ENCODE results near the gene ECHS1. TPM values are rescaled to one million over a fixed set of nuclear protein-coding genes. Genes with fewer than 3 reads are reported as not detected.
"Not testable (repeated sequence)": the region's sequence is repeated elsewhere in the genome, so short reads cannot be mapped to it uniquely, and the experiment has no call there.

ECHS1 gene
- total RNA-seq, 2 experiments from 2014 or later, result 47.0 to 48.5 TPM

GRCh38 chr10:133329491-133330202 is 43.5 kb downstream of the ECHS1 start:
- H3K4me1 Mint-ChIP-seq (ENCODE audit: low read depth), result peaks cover 14% of the 10 kb centered on the region

GRCh38 chr10:133328358-133329343 is 44.5 kb downstream of the ECHS1 start:
- peaks cover 13% of the 10 kb centered on the region for H3K4me1 Mint-ChIP-seq (ENCODE audit: low read depth)
- ChIA-PET CTCF (interaction anchor here (0.7 to 2.2 kb wide), 29 partner anchors 8 to 270 kb away, joined by 3 to 14 read pairs (median 4); partner anchors contain the start of genes ADAM8, ECHS1 and PRAP1), POLR2A (interaction anchor here (1.3 kb wide), 1 partner anchor 61 kb away, joined by 3 read pairs; no protein-coding TSS in a partner anchor)
- H3K27me3 Mint-ChIP-seq (ENCODE audit: low read depth), result peaks cover 58% of the 10 kb centered on the region
- H3K4me3 Mint-ChIP-seq, result no peak overlapping the region
- no peaks in the 10 kb centered on the region for H3K36me3 Mint-ChIP-seq (ENCODE audit: low read depth)
- DNase-seq (no peak), ATAC-seq (no peak)
- H3K9me3 Mint-ChIP-seq (ENCODE audit: insufficient read depth), result no peaks in the 10 kb centered on the region
- H3K27ac Mint-ChIP-seq, result no peak overlapping the region

More at GRCh38 chr10:133329491-133330202, 43.5 kb downstream of the ECHS1 start:
- H3K4me3 Mint-ChIP-seq, result peak overlapping the region; percentile 36
- no peak overlapping the region for H3K27ac Mint-ChIP-seq
- POLR2A ChIA-PET, result interaction anchor here (0.8 to 1.3 kb wide), 2 partner anchors 55 to 60 kb away, joined by 3 read pairs; no protein-coding TSS in a partner anchor
- peaks cover 61% of the 10 kb centered on the region for H3K27me3 Mint-ChIP-seq (ENCODE audit: low read depth)
- CTCF ChIA-PET, result interaction anchor here (0.7 to 2.2 kb wide), 34 partner anchors 9 to 269 kb away, joined by 3 to 14 read pairs (median 4); partner anchors contain the start of genes ADAM8, ECHS1, FUOM and PRAP1
- DNase-seq (peak; percentile 88), ATAC-seq (peak; percentile 89)
- H3K36me3 Mint-ChIP-seq (ENCODE audit: low read depth), result no peaks in the 10 kb centered on the region
- H3K9me3 Mint-ChIP-seq (ENCODE audit: insufficient read depth), result no peaks in the 10 kb centered on the region

DNA sequence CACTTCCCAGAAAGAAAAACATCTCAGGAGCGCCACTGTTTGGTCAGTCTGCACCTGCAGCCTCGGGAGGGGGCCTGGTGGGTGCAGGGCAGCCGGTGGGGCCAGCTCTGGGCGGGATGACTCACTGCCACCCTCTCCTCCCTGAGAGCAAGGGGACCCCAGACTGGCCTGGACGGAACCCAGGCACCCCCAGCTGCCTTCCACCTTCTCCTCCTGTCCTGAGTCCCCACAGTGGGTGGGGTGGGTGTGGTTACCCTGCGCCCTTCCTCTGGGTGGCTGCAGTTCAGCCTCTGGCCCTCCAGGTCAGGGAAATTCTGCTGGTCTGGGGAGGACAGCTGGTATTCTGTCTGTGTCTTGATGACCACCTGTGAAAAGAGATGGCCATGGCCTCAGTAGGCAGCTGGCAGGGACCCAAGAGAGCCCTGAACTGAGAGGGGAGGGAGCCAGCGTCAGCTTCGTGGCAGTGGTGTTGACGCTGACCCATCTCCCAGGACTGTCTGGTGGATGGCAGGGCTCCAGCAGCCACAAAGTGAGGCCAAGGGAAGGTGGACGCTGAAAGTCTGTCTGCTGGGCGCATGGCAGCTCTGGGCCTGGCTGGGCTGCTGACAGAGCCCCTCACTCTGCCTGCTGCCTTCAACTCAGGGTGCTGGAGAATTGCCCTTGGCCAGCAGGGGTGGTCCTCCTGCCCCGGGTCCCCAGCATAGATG is 45.4 kb downstream of the ECHS1 start:
- ATAC-seq (no peak), DNase-seq (no peak)
- CTCF ChIA-PET, result interaction anchor here (0.9 kb wide), 1 partner anchor 111 kb away, joined by 3 read pairs; no protein-coding TSS in a partner anchor
- Mint-ChIP-seq H3K36me3 (ENCODE audit: low read depth) (no peaks in the 10 kb centered on the region), H3K27me3 (ENCODE audit: low read depth) (peaks cover 51% of the 10 kb centered on the region), H3K9me3 (ENCODE audit: insufficient read depth) (no peaks in the 10 kb centered on the region), H3K27ac (no peak overlapping the region), H3K4me3 (no peak overlapping the region), H3K4me1 (ENCODE audit: low read depth) (peaks cover 13% of the 10 kb centered on the region)
- POLR2A ChIA-PET, result no interaction called here

DNA sequence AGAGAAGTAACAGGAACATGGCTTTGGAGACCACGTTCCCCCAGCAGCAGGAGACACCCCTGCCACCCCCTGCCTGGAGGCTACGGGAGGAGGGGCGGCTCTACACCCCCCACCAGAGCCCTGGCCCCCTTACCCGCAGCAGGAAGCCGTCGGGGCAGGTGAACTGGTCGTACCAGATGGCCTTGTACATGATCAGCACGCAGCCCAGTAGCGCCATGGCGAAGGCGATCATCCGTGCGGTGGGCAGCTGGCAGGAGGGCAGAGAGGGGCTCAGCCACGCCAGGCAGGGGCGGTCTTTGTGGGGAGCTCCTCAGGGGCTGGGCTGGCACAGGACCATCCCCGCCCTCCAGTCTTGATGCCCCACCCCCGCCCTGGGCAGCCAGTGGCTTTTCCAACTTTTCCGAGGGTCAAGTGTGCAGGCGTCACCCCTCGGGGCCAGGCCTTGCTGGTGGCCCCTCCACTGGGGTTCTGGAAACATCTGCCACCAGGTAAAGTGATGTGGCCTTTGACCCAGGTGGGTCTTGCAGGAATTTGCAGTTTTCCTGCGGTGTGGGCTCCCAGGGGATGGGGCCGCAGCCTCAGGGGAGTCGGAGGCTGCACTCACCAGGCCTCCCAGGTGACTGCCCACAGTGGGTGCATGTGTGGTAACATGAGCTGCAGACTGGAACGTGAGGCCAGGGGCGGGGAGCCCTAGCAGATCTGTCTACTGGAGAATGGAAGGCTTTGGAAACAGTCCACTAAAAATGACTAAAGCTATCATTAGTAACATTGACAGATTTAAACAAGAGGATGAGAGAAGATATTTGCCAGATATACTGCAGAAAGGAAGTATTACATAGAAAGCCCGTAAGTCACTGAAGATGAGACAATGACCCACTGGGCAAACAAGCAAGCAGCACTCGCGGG is 46.2 kb downstream of the ECHS1 start:
- ChIA-PET POLR2A (no interaction called here), CTCF (interaction anchor here (0.9 kb wide), 1 partner anchor 112 kb away, joined by 3 read pairs; no protein-coding TSS in a partner anchor)
- DNase-seq (no peak), ATAC-seq (no peak)
- Mint-ChIP-seq H3K36me3 (ENCODE audit: low read depth) (no peaks in the 10 kb centered on the region), H3K4me1 (ENCODE audit: low read depth) (peaks cover 13% of the 10 kb centered on the region), H3K9me3 (ENCODE audit: insufficient read depth) (no peaks in the 10 kb centered on the region), H3K4me3 (no peak overlapping the region), H3K27me3 (ENCODE audit: low read depth) (peaks cover 45% of the 10 kb centered on the region), H3K27ac (no peak overlapping the region)

GRCh38 chr10:133326223-133326551 is 47.0 kb downstream of the ECHS1 start:
- POLR2A ChIA-PET, result no interaction called here
- no peaks in the 10 kb centered on the region for H3K36me3 Mint-ChIP-seq (ENCODE audit: low read depth)

DNA sequence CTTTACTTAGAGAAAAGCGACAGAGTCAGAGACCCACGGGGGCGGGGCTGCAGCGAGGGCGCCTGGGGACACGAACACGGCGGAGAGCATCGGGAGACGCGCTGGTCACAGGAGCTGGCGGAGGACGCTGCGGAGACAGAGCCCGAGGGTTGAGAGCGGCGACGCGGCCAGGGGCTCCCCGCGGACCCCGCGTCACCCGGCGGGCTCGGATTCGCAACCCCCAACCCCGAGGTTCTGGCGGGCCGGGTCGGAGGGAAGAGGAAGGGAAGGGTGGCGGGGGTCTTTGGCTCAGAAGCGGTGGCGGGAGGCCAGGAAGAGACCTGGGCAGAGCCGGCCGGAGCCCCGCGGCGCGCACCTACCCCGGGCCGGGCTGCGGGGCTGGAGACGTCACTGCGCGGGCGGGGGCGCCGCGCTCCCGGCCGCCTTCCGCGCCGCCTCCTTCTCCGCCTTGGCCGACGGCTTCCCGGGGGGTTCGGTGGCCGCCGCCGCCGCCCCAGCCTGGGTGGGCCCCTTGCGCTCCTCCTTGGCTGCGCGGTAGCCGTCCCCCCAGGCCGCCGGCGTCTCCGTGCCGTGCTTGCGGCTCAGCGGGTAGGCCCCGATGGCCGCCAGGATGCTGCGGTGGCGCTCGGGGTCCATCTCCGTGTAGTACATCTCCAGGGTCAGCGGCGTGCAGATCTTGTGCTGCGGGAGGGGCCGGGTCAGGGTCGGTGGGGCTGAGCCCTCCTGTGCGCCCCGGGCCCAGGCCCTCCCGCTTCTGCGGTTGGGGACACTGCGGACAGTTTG is 47.5 kb downstream of the ECHS1 start:
- Mint-ChIP-seq H3K27ac (no peak overlapping the region), H3K36me3 (ENCODE audit: low read depth) (no peaks in the 10 kb centered on the region), H3K27me3 (ENCODE audit: low read depth) (peaks cover 33% of the 10 kb centered on the region), H3K9me3 (ENCODE audit: insufficient read depth) (no peaks in the 10 kb centered on the region), H3K4me1 (ENCODE audit: low read depth) (peaks cover 10% of the 10 kb centered on the region), H3K4me3 (no peak overlapping the region)
- ChIA-PET CTCF (no interaction called here), POLR2A (no interaction called here)
- ATAC-seq (no peak), DNase-seq (no peak)

More at GRCh38 chr10:133326223-133326551, 47.0 kb downstream of the ECHS1 start:
- Mint-ChIP-seq H3K9me3 (ENCODE audit: insufficient read depth) (no peaks in the 10 kb centered on the region), H3K27ac (no peak overlapping the region), H3K4me1 (ENCODE audit: low read depth) (peaks cover 13% of the 10 kb centered on the region), H3K27me3 (ENCODE audit: low read depth) (peaks cover 38% of the 10 kb centered on the region), H3K4me3 (no peak overlapping the region)
- CTCF ChIA-PET, result no interaction called here
- no peak for DNase-seq
- no peak for ATAC-seq

DNA sequence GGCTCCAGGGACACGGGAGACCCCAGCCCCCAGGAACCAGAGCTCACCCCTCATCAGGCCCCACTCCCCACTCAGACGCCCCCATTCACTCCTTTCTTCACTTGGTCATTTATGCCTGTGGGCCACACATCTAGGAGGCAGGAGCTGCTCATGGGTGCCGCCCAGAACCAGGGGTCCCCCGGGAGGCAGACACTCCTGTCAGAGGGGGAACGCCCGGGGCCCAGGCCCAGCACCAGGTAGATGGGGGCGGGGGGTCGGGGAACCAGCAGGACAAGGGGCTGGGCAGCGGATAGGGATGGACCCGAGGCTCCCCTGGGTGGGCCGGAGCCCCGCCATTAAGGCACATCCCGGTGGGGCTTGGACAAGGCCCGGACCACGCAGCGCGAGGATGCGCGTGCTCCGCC is 48.3 kb downstream of the ECHS1 start:
- DNase-seq, result no peak
- H3K4me1 Mint-ChIP-seq (ENCODE audit: low read depth), result peaks cover 7% of the 10 kb centered on the region
- ChIA-PET POLR2A (no interaction called here), CTCF (no interaction called here)
- ATAC-seq, result no peak
- no peak overlapping the region for H3K27ac Mint-ChIP-seq
- peaks cover 35% of the 10 kb centered on the region for H3K27me3 Mint-ChIP-seq (ENCODE audit: low read depth)
- H3K4me3 Mint-ChIP-seq, result no peak overlapping the region
- H3K9me3 Mint-ChIP-seq (ENCODE audit: insufficient read depth), result no peaks in the 10 kb centered on the region
- H3K36me3 Mint-ChIP-seq (ENCODE audit: low read depth), result no peaks in the 10 kb centered on the region

DNA sequence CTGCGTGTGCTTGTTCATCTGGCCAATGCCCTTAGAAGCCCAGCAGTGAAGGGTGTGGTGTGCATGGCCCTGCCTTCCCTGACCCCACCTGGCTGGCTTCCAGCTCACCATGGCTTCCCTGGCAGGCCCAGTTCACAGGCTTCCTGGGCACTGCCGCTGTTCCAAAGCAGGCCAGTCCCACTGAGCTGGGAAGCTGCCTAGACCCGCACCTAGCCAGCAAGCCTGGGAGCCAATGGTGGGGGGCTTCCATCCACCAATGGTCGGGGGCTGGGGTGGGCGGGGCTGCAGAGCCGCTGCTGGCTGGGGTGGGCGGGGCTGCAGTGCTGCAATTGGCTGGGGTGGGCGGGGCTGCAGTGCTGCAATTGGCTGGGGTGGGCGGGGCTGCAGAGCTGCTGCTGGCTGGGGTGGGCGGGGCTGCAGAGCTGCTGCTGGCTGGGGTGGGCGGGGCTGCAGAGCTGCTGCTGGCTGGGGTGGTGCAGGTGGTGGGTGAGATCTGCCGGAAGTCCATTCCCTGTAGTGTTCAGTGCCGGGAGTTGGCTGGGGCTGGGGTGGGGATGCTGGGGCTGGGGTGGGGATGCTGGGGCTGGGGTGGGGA is 48.9 kb downstream of the ECHS1 start:
- H3K27me3 Mint-ChIP-seq (ENCODE audit: low read depth), result peaks cover 35% of the 10 kb centered on the region
- H3K36me3 Mint-ChIP-seq (ENCODE audit: low read depth), result no peaks in the 10 kb centered on the region
- ATAC-seq, result peak; percentile 72
- POLR2A ChIA-PET, result no interaction called here
- CTCF ChIA-PET, result no interaction called here
- DNase-seq, result peak; percentile 71
- H3K9me3 Mint-ChIP-seq (ENCODE audit: insufficient read depth), result no peaks in the 10 kb centered on the region
- peaks cover 6% of the 10 kb centered on the region for H3K4me1 Mint-ChIP-seq (ENCODE audit: low read depth)
- H3K4me3 Mint-ChIP-seq, result no peak overlapping the region
- H3K27ac Mint-ChIP-seq, result no peak overlapping the region

GRCh38 chr10:133322064-133322709 is 51.0 kb downstream of the ECHS1 start:
- H3K4me1 Mint-ChIP-seq (ENCODE audit: low read depth); H3K27ac Mint-ChIP-seq; H3K9me3 Mint-ChIP-seq (ENCODE audit: insufficient read depth); H3K4me3 Mint-ChIP-seq; H3K36me3 Mint-ChIP-seq (ENCODE audit: low read depth); POLR2A ChIA-PET; ATAC-seq; DNase-seq: not testable (repeated sequence)
- CTCF ChIA-PET, result interaction anchor here (0.8 kb wide), 1 partner anchor 14 kb away, joined by 3 read pairs; no protein-coding TSS in a partner anchor
- peaks cover 28% of the 10 kb centered on the region for H3K27me3 Mint-ChIP-seq (ENCODE audit: low read depth)

Data from activated CD8-positive, alpha-beta T cell treated with anti-CD3 and anti-CD28 coated beads, Interleukin-2, amount 10 ng/mL, durations not matched to agents 7 days and 5 days (primary cell).